H9 (cell line): ENCODE data around the gene IPO11. TPM values are rescaled to one million over a fixed set of nuclear protein-coding genes. Genes with fewer than 3 reads are reported as not detected.

Experiments used
- DNase-seq: peaks from one replicate; pipeline ENCODE4 v3.0.0-alpha.2; 2017
- H2AFZ ChIP-seq: one replicate; pipeline ENCODE4 v1.6.1; 2013; ENCODE audit warnings: mild to moderate bottlenecking, low read length, control low read depth, moderate library complexity
- H2AK5ac ChIP-seq: 2 replicates; pipeline ENCODE4 v1.6.1; 2013; ENCODE audit warnings: low read length, control low read depth, mixed read lengths; ENCODE audit not compliant: insufficient read length
- H2BK120ac ChIP-seq: one replicate; pipeline ENCODE4 v1.6.1; 2013; ENCODE audit warnings: low read depth, mild to moderate bottlenecking, low read length, control low read depth, inconsistent platforms; ENCODE audit not compliant: poor library complexity, severe bottlenecking
- H2BK12ac ChIP-seq: 2 replicates; pipeline ENCODE4 v1.6.1; 2013; ENCODE audit warnings: low read length, control low read depth, mixed read lengths, low read depth; ENCODE audit not compliant: insufficient read length
- H2BK15ac ChIP-seq: 2 replicates; pipeline ENCODE4 v1.6.1; 2013; ENCODE audit warnings: low read depth, low read length, control low read depth
- H2BK20ac ChIP-seq: one replicate; pipeline ENCODE4 v1.6.1; 2013; ENCODE audit warnings: low read depth, mild to moderate bottlenecking, low read length, control low read depth, inconsistent platforms; ENCODE audit not compliant: poor library complexity, severe bottlenecking
- H2BK5ac ChIP-seq: 2 replicates; pipeline ENCODE4 v1.6.1; 2013; ENCODE audit warnings: low read length, control low read depth, mixed read lengths; ENCODE audit not compliant: insufficient read length
- H3K14ac ChIP-seq: 2 replicates; pipeline ENCODE4 v1.6.1; 2013; ENCODE audit warnings: low read length, control low read depth; ENCODE audit not compliant: insufficient read depth
- H3K18ac ChIP-seq: 2 replicates; pipeline ENCODE4 v1.6.1; 2013; ENCODE audit warnings: low read depth, mild to moderate bottlenecking, mixed read lengths, low read length, control low read depth; ENCODE audit not compliant: insufficient read length
- H3K23ac ChIP-seq: 2 replicates; pipeline ENCODE4 v1.6.1; 2013; ENCODE audit warnings: low read length, control low read depth, mixed read lengths, low read depth; ENCODE audit not compliant: insufficient read length
- H3K23me2 ChIP-seq: 2 replicates; pipeline ENCODE4 v1.6.1; 2013; ENCODE audit warnings: low read depth, mild to moderate bottlenecking, mixed read lengths, low read length, control low read depth; ENCODE audit not compliant: insufficient read length, poor library complexity, severe bottlenecking
- H3K27ac ChIP-seq: 2 replicates; pipeline ENCODE4 v1.5.1; 2013; ENCODE audit warnings: low read length, control low read depth, mixed read lengths, low read depth; ENCODE audit not compliant: insufficient read length
- H3K27me3 ChIP-seq: 2 replicates; pipeline ENCODE4 v1.6.1; 2013; ENCODE audit warnings: low read length, control low read depth, inconsistent platforms; ENCODE audit not compliant: insufficient read depth
- H3K4ac ChIP-seq: 2 replicates; pipeline ENCODE4 v1.6.1; 2013; ENCODE audit warnings: low read depth, mild to moderate bottlenecking, control low read depth, inconsistent platforms, low read length, moderate library complexity
- H3K4me1 ChIP-seq: 2 replicates; pipeline ENCODE4 v1.6.1; 2013; ENCODE audit warnings: low read length, control low read depth, inconsistent platforms; ENCODE audit not compliant: insufficient read depth
- H3K4me2 ChIP-seq: 2 replicates; pipeline ENCODE4 v1.6.1; 2013; ENCODE audit warnings: low read length, control low read depth, mixed read lengths; ENCODE audit not compliant: insufficient read length, insufficient read depth
- H3K56ac ChIP-seq: 2 replicates; pipeline ENCODE4 v1.6.1; 2013; ENCODE audit warnings: low read depth, mild to moderate bottlenecking, mixed read lengths, low read length, control low read depth; ENCODE audit not compliant: insufficient read length
- H3K79me1 ChIP-seq: 2 replicates; pipeline ENCODE4 v1.6.1; 2013; ENCODE audit warnings: low read depth, mild to moderate bottlenecking, moderate library complexity, low read length, control low read depth, inconsistent platforms; ENCODE audit not compliant: insufficient read depth, poor library complexity, severe bottlenecking
- H3K79me2 ChIP-seq: 2 replicates; pipeline ENCODE4 v1.6.1; 2013; ENCODE audit warnings: low read length, control low read depth, inconsistent platforms; ENCODE audit not compliant: insufficient read depth
- H3K9ac ChIP-seq: 2 replicates; pipeline ENCODE4 v1.6.1; 2013; ENCODE audit warnings: low read length, control low read depth, mixed read lengths; ENCODE audit not compliant: insufficient read length; ENCODE audit errors: extremely low read depth
- H3K9me3 ChIP-seq: one replicate; pipeline ENCODE4 v1.6.1; 2013; ENCODE audit warnings: low read depth, low read length, inconsistent platforms; ENCODE audit not compliant: control insufficient read depth
- H3T11ph ChIP-seq: one replicate; pipeline ENCODE4 v1.6.1; 2013; ENCODE audit warnings: mild to moderate bottlenecking, low read length, control low read depth, inconsistent platforms
- H4K20me1 ChIP-seq: one replicate; pipeline ENCODE4 v1.6.1; 2013; ENCODE audit not compliant: control insufficient read depth, insufficient read length, insufficient read depth
- H4K5ac ChIP-seq: 2 replicates; pipeline ENCODE4 v1.6.1; 2013; ENCODE audit warnings: low read depth, mild to moderate bottlenecking, mixed read lengths, low read length, control low read depth; ENCODE audit not compliant: insufficient read length
- H4K8ac ChIP-seq: replicated peaks from 2 replicates; pipeline ENCODE4 v1.6.1; 2013; ENCODE audit warnings: low read length, control low read depth, mixed read lengths, low read depth; ENCODE audit not compliant: insufficient read length
- H4K91ac ChIP-seq: 2 replicates; pipeline ENCODE4 v1.6.1; 2013; ENCODE audit warnings: low read depth, mild to moderate bottlenecking, moderate library complexity, mixed read lengths, low read length, control low read depth; ENCODE audit not compliant: insufficient read length
- H3K27ac Mint-ChIP-seq, 3 experiments: 2 replicates in 2 of 3; 3 replicates in 1 of 3; pipeline ENCODE4 v1.8.0; 2020 to 2021; ENCODE audit warnings: mixed read lengths in 3 of 3, mild to moderate bottlenecking in 1 of 3, moderate library complexity in 1 of 3
- H3K27me3 Mint-ChIP-seq: 2 replicates; pipeline ENCODE4 v1.8.0; 2021; ENCODE audit warnings: low read depth, mild to moderate bottlenecking, moderate library complexity, mixed read lengths
- H3K36me3 Mint-ChIP-seq, 3 experiments: 2 replicates in 2 of 3; 3 replicates in 1 of 3; pipeline ENCODE4 v1.8.0; 2020 to 2021; ENCODE audit warnings: low read depth in 3 of 3, mixed read lengths in 3 of 3; ENCODE audit not compliant: insufficient read depth in 1 of 3
- H3K4me1 Mint-ChIP-seq, 2 experiments: 2 replicates each; pipeline ENCODE4 v1.8.0; 2020; ENCODE audit warnings: mixed read lengths in 2 of 2
- H3K4me3 Mint-ChIP-seq, 2 experiments: 2 replicates in 1 of 2; 3 replicates in 1 of 2; pipeline ENCODE4 v1.8.0; 2020 to 2021; ENCODE audit warnings: mild to moderate bottlenecking in 2 of 2, mixed read lengths in 2 of 2, moderate library complexity in 1 of 2
- H3K9me3 Mint-ChIP-seq, 2 experiments: 2 replicates in 1 of 2; 3 replicates in 1 of 2; pipeline ENCODE4 v1.8.0; 2020; ENCODE audit warnings: mild to moderate bottlenecking in 2 of 2, mixed read lengths in 2 of 2, moderate library complexity in 1 of 2
- CTCF ChIP-seq: fragments of 200-600 bp; sonication (generic); conservative IDR thresholded peaks from 3 replicates; pipeline ENCODE4 v1.8.0; 2021; ENCODE audit warnings: antibody characterized with exemption, mild to moderate bottlenecking
- WGBS: extraction: QIAGEN DNeasy Blood & Tissue Kit; methylation state at CpG from one replicate; pipeline ENCODE4 v1.1.7; 2013; ENCODE audit warnings: missing lambda C conversion rate, low lambda C conversion rate, mixed read lengths; ENCODE audit not compliant: insufficient read length; ENCODE audit errors: extremely low coverage; 5-methylcytosine and 5-hydroxymethylcytosine counted together
- total RNA-seq: library from RNA; stranded (reverse); gene quantifications from 2 replicates; pipeline ENCODE4 v1.2.1, GENCODE V29; 2021

The IPO11 gene
- total RNA-seq, 1 experiment from 2014 or later = 63.0 TPM

GRCh38 chr5:62457071-62457470, 44.5 kb downstream of the IPO11 start:
- Histone ChIP-seq H2BK15ac (no peak overlapping the region), H2BK20ac (no peak overlapping the region), H2AK5ac (no peak overlapping the region), H3K27me3 (no peaks in the 10 kb centered on the region), H3K56ac (no peak overlapping the region), H3K14ac (no peak overlapping the region), H2BK12ac (no peak overlapping the region), H3K9ac (no peak overlapping the region), H3K79me2 (no peaks in the 10 kb centered on the region; the same call in 1 of the 2 replicates), H2AFZ (no peak overlapping the region), H3K9me3 (no peaks in the 10 kb centered on the region), H3K23me2 (no peaks in the 10 kb centered on the region), H2BK120ac (no peak overlapping the region), H3K18ac (no peak overlapping the region), H4K91ac (no peak overlapping the region), H3T11ph (no peak overlapping the region), H3K4me1 (no peaks in the 10 kb centered on the region; the same call in 1 of the 2 replicates), H2BK5ac (no peak overlapping the region), H4K5ac (no peak overlapping the region), H3K4me2 (no peak overlapping the region), H3K27ac (no peak overlapping the region), H3K79me1 (peaks cover 6% of the 10 kb centered on the region), H4K8ac (no peak overlapping the region), H3K4ac (no peak overlapping the region), H4K20me1 (no peaks in the 10 kb centered on the region), H3K23ac (no peak overlapping the region)
- WGBS = no CpG with 5 or more reads among the region's 1 CpG
- Mint-ChIP-seq H3K27ac (peak overlapping the region in 2 of 3 experiments; percentile 70 to 82; a peak in 3 of 7 replicates), H3K4me3 (no peak overlapping the region), H3K4me1 (peaks cover 7 to 8% of the 10 kb centered on the region in 2 experiments; a peak in 3 of 4 replicates), H3K27me3 (no peaks in the 10 kb centered on the region), H3K36me3 (peaks cover 5 to 13% (median 5%) of the 10 kb centered on the region in 3 experiments; a peak in 5 of 7 replicates), H3K9me3 (no peaks in the 10 kb centered on the region)
- DNase-seq = no peak
- no peak for TF ChIP-seq CTCF
